Activated T-cell treated with anti-CD3 and anti-CD28 coated beads, Interleukin-2, amount 50 U/mL, for 4 hours (primary cell): ENCODE data around the gene SLC4A2. TPM values are rescaled to one million over a fixed set of nuclear protein-coding genes. Genes with fewer than 3 reads are reported as not detected.
"Not testable (repeated sequence)": the region's sequence is repeated elsewhere in the genome, so short reads cannot be mapped to it uniquely, and the experiment has no call there.

Experiments used
- ATAC-seq, 2 donors: fragments of 200-7000 bp; cut with Tn5 transposase; one replicate each; pipeline ENCODE4 v1.10.0; 2021
- DNase-seq: peaks from one replicate; pipeline ENCODE4 v3.0.0-alpha.2; 2020
- H3K27me3 Mint-ChIP-seq: one replicate; pipeline ENCODE4 v1.8.0; 2021; ENCODE audit warnings: low read depth, mixed read lengths
- H3K36me3 Mint-ChIP-seq: one replicate; pipeline ENCODE4 v1.8.0; 2022; ENCODE audit warnings: mixed read lengths; ENCODE audit not compliant: insufficient read depth
- H3K4me1 Mint-ChIP-seq: one replicate; pipeline ENCODE4 v1.8.0; 2021; ENCODE audit warnings: low read depth, mixed read lengths
- H3K4me3 Mint-ChIP-seq: one replicate; pipeline ENCODE4 v1.8.0; 2021; ENCODE audit warnings: mild to moderate bottlenecking, moderate library complexity, mixed read lengths
- H3K9me3 Mint-ChIP-seq: one replicate; pipeline ENCODE4 v1.8.0; 2021; ENCODE audit warnings: mixed read lengths
- total RNA-seq, 3 donors: library from RNA; stranded (reverse); gene quantifications; one replicate each; pipeline ENCODE4 v1.2.1, GENCODE V29; 2021

SLC4A2 gene
- total RNA-seq, 3 donors from 2014 or later = 107 to 125 (median 111) TPM

DNA sequence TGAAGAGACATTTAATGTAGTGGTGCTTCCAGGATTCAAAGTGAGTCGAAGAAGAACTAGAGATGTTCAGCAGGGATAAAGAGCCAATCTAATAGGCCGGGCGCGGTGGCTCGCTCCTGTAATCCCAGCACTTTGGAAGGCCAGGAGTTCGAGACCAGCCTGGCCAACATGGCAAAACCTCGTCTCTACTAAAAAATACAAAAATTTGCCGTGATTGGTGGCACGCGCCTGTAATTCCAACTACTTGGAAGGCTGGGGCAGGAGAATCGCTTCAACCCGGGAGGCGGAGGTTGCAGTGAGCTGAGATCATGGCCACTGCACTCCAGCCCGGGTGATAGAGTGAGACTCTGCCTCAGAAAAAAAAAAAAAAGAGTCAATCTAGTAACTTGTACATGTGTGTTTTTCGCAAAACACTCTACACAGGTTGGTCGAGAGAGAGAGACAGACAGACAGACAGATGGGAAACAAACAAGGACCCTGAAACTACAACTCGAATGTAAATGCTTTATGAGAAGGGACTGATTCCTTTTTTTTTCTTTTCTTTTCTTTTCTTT, 30.4 kb upstream of the SLC4A2 start:
- H3K9me3 Mint-ChIP-seq = no peaks in the 10 kb centered on the region
- H3K4me1 Mint-ChIP-seq = peaks cover 20% of the 10 kb centered on the region
- DNase-seq = no peak
- ATAC-seq = no peak
- peak overlapping the region; percentile 97 for H3K4me3 Mint-ChIP-seq
- no peaks in the 10 kb centered on the region for H3K27me3 Mint-ChIP-seq
- H3K36me3 Mint-ChIP-seq = peaks cover 5% of the 10 kb centered on the region

DNA sequence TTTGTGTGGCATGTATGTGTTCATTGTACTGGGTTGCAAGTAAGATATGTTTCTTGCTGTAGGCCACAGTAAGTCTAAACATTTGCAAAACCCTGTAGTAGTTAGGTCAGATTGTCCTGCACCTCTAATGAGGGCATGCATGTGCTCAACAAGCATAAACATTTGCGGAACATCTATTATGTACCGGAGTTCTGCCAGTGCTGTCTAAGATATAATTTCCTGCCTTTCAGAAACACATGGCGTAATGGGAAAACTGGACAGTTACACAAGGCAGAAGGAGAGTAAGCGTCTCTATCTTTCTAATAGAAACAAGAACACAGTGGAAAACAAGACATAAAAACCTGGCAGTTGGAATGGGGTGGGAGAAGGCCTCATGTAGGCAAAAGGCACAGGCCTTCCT, 28.4 kb upstream of the SLC4A2 start:
- H3K4me1 Mint-ChIP-seq = peaks cover 20% of the 10 kb centered on the region
- peaks cover 9% of the 10 kb centered on the region for H3K36me3 Mint-ChIP-seq
- no peak overlapping the region for H3K4me3 Mint-ChIP-seq
- H3K9me3 Mint-ChIP-seq = no peaks in the 10 kb centered on the region
- no peaks in the 10 kb centered on the region for H3K27me3 Mint-ChIP-seq
- ATAC-seq (no peak), DNase-seq (no peak)

DNA sequence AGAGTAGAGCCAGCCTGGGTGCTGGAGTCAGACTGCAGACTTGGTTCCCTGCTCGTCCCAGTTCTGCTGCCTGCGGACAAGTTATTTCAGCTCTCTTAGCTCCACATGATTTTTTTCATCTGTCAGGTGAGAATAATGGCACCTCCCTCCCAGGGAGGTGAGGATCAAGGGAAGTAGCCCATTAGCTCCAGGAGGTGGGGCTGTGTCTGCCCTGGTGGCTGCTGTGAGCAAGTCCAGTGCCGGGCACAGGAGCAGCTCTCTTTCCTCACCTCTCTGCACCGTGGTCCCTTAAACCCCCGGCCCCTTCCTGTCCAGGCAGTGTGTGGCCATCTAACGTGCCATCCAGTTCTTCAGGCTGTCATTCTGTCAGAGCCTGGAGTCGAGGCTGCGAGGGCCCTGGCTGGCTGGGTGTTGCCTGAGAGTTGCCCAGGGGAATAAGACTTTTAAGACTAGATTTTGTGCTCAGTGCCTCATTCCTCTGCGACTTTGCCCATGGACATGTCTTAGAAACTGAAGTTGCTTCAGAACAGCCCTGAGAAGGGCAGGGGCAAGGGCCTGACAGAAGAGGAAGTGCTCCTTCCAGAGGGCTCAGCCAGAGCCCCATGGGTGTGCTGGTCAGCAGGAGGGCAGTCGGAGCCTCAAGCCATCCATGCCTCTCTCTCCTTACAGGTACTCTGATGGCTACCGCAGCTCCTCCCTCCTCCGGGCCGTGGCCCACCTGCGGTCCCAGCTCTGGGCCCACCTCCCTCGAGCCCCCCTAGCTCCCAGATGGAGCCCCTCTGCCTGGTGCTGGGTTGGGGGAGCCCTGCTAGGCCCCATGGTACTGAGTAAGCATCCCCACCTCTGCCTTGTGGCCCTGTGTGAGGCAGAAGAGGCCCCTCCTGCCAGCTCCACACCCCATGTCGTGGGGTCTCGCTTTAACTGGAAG, 26.2 kb upstream of the SLC4A2 start:
- ATAC-seq = no peak
- Mint-ChIP-seq H3K36me3 (peaks cover 9% of the 10 kb centered on the region), H3K27me3 (no peaks in the 10 kb centered on the region), H3K4me1 (peaks cover 12% of the 10 kb centered on the region), H3K4me3 (no peak overlapping the region), H3K9me3 (no peaks in the 10 kb centered on the region)
- no peak for DNase-seq

DNA sequence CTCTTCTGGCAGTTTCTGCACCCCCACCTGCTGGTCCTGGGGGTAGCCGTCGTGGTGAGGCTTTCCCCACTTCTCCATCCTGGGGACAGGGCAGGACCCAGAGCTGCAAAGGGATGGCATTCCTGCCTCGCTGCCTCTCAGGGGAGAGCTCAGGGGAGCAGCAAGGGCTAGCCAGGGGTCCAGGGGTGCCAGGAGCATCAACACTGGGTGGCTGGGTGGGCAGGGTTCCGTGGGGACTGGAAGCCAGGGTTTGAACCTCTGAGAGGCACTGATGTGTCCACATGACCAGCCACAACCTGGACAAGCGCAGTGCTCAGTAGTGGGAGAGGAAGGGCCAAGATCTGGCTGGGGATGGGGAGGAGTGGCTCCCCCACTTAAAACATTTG, 25.5 kb upstream of the SLC4A2 start:
- Mint-ChIP-seq H3K4me1 (peaks cover 12% of the 10 kb centered on the region), H3K36me3 (peaks cover 6% of the 10 kb centered on the region), H3K27me3 (no peaks in the 10 kb centered on the region), H3K4me3 (no peak overlapping the region), H3K9me3 (no peaks in the 10 kb centered on the region)
- ATAC-seq = no peak
- DNase-seq = no peak

DNA sequence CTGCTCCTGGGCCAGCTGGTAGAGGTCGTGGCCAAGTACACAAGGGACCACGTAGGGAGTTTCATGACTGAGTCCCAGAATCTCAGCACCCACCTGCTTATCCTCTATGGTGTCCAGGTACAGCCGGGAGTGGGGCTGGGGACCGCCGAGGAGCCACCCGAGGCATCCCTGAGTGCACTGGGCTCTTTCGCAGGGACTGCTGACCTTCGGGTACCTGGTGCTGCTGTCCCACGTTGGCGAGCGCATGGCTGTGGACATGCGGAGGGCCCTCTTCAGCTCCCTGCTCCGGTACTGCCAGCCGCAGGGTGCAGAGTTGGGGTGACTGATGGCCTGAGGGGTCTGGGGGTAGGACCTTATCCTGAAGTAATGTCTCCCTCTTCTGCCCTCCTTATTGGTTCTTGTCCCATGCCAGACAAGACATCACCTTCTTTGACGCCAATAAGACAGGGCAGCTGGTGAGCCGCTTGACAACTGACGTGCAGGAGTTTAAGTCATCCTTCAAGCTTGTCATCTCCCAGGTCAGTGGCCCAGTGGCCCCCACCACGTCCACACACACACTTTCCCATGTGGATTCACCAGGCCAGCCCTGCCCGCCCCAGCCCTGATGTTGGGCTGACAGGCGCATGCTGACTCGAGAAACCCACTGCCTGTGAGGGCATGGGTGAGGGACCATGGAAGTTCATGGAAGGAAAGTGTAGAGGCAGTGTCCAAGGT, 24.9 kb upstream of the SLC4A2 start:
- Mint-ChIP-seq H3K4me1 (peaks cover 14% of the 10 kb centered on the region), H3K27me3 (no peaks in the 10 kb centered on the region), H3K9me3 (no peaks in the 10 kb centered on the region), H3K4me3 (no peak overlapping the region), H3K36me3 (peaks cover 6% of the 10 kb centered on the region)
- DNase-seq = no peak
- ATAC-seq = no peak

DNA sequence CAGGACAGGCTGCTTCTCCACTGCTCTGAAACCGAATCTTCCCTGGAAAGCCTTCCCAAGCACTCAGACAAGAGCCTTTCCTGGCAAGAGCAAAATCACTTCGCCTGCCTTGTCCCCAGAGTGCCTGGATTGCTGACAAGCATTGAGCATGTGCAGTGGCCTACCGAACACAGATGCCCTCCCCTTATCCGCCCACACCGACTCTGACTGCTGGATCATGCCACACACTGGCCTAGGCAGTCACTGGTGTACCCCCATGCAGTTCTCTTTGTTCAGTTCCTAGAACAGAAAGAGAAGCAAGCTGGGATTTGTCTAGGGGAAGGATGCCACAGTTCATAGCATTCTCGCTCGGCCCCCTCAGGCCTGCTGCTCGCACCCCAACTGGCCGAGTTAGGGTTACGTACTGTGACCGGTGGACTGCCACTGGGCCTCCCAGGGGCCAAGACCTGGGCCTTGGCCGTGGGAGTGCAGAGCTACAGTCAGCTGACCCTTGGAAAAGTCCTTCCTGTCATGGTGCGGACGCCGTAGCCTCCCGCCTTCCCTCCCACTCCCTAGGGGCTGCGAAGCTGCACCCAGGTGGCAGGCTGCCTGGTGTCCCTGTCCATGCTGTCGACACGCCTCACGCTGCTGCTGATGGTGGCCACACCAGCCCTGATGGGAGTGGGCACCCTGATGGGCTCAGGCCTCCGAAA, 24.2 kb upstream of the SLC4A2 start:
- Mint-ChIP-seq H3K4me1 (peaks cover 16% of the 10 kb centered on the region), H3K9me3 (no peaks in the 10 kb centered on the region), H3K4me3 (no peak overlapping the region), H3K27me3 (no peaks in the 10 kb centered on the region), H3K36me3 (peaks cover 6% of the 10 kb centered on the region)
- DNase-seq (no peak), ATAC-seq (no peak)

DNA sequence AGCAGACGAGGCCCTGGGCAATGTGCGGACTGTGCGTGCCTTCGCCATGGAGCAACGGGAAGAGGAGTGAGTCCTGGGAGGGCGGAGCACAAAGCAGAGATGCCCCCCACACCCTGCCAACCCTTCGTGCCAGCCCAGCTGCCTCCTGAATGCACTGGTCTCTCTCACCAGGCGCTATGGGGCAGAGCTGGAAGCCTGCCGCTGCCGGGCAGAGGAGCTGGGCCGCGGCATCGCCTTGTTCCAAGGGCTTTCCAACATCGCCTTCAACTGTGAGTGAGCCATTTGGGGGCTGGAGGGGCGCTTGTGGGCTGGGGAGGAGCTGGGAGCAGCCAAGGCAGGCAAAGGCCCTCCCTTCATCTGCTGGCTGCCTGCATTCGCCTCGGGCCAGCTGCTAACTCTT, 23.5 kb upstream of the SLC4A2 start:
- H3K27me3 Mint-ChIP-seq = no peaks in the 10 kb centered on the region
- no peak overlapping the region for H3K4me3 Mint-ChIP-seq
- no peak for ATAC-seq
- H3K9me3 Mint-ChIP-seq = no peaks in the 10 kb centered on the region
- H3K4me1 Mint-ChIP-seq = peaks cover 16% of the 10 kb centered on the region
- DNase-seq = no peak
- peaks cover 6% of the 10 kb centered on the region for H3K36me3 Mint-ChIP-seq

DNA sequence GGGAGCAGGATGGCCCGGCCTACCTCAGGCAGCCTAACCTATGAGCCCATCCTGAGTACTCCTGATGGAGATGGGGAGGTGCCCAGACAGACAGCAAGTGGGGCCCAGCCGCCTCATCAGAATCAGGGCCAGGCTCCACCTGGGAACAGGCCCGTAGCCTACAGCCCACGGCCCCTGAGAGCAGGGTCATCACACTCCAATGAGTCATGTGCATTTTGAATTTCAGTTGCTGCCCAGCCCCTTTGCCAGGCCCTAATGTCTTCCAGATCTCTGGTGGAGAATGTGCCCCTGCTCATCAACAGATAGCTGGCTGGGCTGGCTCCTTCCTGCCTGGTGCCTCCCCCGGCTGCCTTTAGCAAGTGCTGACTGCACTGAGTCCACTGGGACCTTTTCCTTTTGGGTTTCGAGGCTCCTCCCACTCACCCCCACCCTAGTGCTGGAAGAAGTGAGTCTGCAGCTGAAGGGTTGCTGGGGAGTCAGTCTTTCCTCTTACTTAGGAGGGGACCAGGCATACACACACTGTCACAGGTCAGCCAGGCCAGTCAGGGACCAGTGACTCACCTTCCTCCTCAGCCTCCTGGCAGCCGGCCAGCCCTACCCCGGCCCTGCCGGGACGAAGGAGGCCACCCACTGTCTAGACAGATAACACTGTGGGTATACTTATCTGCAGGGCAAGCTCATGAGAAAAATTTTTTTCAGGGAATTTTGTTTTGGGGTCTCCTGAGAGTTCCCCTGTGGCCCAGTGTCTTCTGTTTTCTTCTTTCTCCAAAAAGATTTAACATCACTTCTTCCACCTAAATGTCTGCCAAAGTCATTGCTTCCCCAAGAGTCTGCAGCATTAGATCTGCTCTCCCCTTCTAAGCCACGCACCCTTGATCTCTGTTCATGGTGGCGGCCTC, 20.2 kb upstream of the SLC4A2 start:
- H3K36me3 Mint-ChIP-seq = peaks cover 4% of the 10 kb centered on the region
- no peaks in the 10 kb centered on the region for H3K9me3 Mint-ChIP-seq
- peak overlapping the region; percentile 51 for H3K4me3 Mint-ChIP-seq

DNA sequence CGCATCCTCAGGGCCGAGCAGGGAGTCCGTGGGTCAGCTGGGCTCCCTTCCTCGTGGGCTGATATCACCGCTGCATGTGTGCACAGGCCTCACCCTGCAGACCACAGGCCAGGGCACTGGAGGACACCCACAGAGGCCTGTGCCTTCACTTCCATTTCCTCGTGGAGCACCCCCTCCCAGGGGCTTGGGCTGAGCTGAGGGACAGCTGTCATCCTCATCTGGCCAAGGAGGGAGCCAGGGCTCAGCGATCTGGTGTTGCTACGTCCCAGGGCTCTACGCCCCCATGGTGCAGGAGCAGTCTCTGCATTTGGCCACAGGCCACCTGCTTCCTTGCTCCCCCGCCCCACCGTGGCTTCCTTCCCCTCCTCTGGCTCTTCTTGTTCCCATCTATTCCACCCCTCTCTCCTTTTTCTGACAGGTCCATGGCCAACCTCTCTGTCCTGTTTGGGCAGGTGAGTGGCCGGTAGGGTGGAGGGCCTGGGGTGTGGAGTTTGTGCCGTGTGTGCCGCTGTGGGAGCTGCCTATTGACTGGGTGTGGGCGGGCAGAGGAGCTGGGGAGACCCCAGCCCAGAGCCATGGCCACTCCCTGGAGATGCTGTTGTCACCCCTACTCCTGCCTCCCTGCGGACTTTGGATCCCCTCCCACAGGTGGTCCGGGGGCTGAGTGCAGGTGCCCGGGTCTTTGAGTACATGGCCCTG, 19.4 kb upstream of the SLC4A2 start:
- ATAC-seq = no peak
- Mint-ChIP-seq H3K36me3 (peaks cover 6% of the 10 kb centered on the region), H3K4me1 (peaks cover 16% of the 10 kb centered on the region), H3K4me3 (no peak overlapping the region), H3K27me3 (no peaks in the 10 kb centered on the region), H3K9me3 (no peaks in the 10 kb centered on the region)
- no peak for DNase-seq

More for the DNA sequence above, 20.2 kb upstream of the SLC4A2 start:
- peaks cover 16% of the 10 kb centered on the region for H3K4me1 Mint-ChIP-seq
- no peaks in the 10 kb centered on the region for H3K27me3 Mint-ChIP-seq
- DNase-seq (peak; percentile 64), ATAC-seq (peak; percentile 85 to 88)

DNA sequence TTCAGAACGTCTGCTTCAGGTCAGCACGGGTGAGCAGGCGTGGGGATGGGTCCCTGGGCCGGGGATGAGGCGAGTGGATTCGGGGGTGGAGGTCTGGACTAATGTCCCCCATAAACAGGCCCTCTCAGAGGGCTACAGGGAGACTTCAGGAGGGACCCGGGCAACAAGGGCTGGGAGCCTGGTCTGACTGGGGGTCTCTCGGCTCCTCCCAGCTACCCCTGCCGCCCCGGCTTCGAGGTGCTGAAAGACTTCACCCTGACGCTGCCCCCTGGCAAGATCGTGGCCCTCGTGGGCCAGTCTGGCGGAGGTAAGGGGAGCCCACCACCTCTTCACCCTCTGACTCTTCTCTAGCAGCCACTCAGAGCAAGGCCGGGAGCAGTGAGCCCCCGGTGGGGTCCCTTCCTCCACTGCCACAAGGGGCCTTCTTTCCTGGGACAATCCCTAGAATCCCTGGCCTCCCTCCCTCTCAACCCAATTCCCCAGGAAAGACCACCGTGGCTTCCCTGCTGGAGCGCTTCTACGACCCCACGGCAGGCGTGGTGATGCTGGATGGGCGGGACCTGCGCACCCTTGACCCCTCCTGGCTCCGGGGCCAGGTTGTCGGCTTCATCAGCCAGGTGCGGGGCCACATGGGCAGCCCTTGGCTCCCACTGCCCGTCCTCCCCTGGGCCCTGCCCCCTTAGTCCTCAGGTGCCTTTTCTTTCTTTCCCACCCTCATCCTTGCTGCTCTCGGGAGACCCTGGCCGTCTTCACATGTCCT, 18.6 kb upstream of the SLC4A2 start:
- no peak for ATAC-seq
- Mint-ChIP-seq H3K36me3 (peaks cover 2% of the 10 kb centered on the region), H3K4me3 (no peak overlapping the region)

DNA sequence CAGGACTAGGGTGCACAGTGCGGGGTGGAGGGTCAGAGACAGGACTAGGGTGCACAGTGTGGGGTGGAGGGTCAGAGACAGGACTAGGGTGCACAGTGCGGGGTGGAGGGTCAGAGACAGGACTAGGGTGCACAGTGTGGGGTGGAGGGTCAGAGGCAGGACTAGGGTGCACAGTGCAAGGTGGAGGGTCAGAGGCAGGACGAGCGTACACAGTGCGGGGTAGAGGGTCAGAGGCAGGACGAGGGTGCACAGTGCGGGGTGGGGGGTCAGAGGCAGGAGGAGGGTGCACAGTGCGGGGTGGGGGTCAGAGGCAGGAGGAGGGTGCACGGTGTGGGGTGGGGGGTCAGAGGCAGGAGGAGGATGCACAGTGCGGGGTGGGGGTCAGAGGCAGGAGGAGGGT, 15.9 kb upstream of the SLC4A2 start:
- not testable (repeated sequence) for DNase-seq, H3K27me3 Mint-ChIP-seq, H3K36me3 Mint-ChIP-seq, ATAC-seq, H3K4me3 Mint-ChIP-seq, H3K9me3 Mint-ChIP-seq
- H3K4me1 Mint-ChIP-seq = peaks cover 16% of the 10 kb centered on the region

More for the DNA sequence above, 18.6 kb upstream of the SLC4A2 start:
- Mint-ChIP-seq H3K9me3 (no peaks in the 10 kb centered on the region), H3K4me1 (peaks cover 16% of the 10 kb centered on the region), H3K27me3 (no peaks in the 10 kb centered on the region)
- DNase-seq = no peak

DNA sequence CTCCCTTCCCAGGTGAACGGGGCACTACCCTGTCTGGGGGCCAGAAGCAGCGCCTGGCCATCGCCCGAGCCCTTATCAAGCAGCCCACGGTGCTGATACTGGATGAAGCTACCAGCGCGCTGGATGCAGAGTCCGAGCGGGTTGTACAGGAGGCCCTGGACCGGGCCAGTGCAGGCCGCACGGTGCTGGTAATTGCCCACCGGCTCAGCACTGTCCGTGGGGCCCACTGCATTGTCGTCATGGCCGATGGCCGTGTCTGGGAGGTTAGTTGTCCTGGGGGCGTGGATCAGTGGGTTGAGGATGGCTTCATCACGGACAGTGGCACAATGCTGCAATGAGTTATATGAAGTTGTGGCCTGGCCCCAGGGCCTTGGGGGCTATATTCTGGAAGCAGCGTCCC, 15.4 kb upstream of the SLC4A2 start:
- Mint-ChIP-seq H3K36me3 (peaks cover 2% of the 10 kb centered on the region), H3K27me3 (no peaks in the 10 kb centered on the region), H3K9me3 (no peaks in the 10 kb centered on the region), H3K4me3 (no peak overlapping the region), H3K4me1 (peaks cover 11% of the 10 kb centered on the region)
- ATAC-seq (no peak), DNase-seq (no peak)
